Islet precursor cell (in vitro differentiated cells): ENCODE data around the gene DYNLT4.
"Not testable (repeated sequence)": the region's sequence is repeated elsewhere in the genome, so short reads cannot be mapped to it uniquely, and the experiment has no call there.

Experiments
- DNase-seq: peaks from one replicate; pipeline ENCODE4 v3.0.0-alpha.2; 2018

DYNLT4 gene, protein sequence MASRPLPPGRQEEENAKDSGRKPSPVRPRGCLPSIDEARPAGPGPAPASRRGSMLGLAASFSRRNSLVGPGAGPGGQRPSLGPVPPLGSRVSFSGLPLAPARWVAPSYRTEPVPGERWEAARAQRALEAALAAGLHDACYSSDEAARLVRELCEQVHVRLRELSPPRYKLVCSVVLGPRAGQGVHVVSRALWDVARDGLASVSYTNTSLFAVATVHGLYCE

DNA sequence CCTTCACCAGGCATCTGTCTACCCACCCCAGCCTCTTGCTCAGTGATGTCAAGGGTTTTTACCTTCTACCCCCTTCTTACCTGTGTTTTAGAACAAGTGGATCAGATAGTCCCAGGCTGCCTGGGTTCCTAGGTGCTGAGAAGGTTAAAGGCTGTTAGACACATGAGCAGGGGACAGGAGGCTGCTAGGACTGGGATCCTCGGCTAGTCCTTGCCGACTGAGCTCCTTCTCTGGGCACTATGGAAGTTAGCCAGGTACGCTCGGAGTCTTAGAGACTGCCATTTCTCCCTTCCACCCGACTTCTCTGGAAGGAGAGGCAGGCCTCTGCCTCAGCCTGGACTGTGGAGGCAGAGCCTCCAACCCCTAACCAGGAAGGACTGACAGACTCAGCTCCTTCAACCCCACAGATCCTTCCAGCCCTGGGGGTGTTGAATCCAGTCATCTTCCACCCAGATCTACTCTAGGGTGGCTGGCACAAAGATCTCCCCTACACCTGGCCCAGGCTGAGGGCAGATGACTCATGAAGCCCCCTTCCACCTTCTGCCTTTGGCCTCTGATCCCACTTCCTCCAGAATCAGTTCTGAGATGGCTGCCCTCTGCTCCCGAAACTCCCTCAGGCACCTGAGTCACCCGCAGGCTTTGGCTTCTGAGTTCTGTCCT, at the start of gene DYNLT4:
Gene DYNLT4 (minus strand): TSS at position 648 of the 660 bp plus-strand sequence. CDS start 683 bp downstream, outside the sequence.
- DNase-seq: no peak

DNA sequence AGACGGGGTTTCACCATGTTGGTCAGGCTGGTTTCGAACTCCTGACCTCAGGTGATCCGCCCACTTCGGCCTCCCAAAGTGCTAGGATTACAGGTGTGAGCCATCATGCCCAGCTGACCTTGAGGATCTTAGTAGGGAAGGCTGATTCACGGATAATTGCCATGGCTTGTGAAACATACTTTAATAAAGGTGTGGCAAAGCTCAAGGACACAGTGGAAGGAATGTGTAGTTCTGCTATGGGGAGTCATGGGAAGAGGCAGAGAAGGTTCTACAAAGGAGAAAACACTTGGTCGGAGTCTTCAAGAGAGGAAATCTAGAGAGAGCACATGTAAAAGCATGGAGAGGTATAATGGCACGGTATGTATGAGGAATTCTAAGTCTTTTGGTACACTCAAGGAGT, 48.6 kb upstream of the DYNLT4 start:
- no peak for DNase-seq

DNA sequence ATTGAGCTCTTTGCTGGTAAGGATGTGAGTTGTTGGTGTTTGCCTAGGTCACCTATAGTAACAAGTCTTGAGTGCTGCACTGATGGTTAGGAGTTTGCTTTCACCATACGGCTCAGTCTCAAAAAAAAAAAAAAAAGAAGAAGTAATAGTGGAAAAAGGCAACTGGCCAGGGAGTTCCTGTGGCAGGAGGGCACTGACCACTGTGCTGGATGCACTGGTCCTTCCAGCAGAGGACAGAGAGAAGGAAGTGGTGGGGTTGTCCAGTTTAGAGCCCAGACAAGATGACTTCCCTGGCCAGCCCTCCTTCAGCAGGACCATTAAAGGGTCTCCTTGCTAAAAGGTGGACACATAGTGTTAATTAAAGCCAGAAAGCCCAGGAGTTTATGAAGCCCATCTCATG, 47.8 kb upstream of the DYNLT4 start:
- DNase-seq: no peak

DNA sequence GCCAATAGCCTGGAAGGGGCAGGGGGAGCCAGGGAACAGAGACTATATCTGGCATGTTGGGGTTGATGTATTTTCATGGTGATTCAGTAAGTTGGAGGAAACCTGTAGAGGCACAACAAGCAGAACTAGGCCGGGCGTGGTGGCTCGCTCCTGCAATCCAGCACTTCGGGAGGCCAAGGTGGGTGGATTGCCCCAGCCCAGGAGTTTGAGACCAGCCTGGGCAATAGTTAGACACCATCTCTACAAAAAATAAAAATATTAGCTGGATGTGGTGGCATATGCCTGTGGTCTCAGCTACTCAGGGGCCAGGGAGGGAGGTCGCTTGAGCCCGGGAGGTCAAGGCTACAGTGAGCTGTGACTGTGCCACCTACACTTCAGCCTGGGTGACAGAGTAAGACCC, 46.0 kb upstream of the DYNLT4 start:
- no peak for DNase-seq

DNA sequence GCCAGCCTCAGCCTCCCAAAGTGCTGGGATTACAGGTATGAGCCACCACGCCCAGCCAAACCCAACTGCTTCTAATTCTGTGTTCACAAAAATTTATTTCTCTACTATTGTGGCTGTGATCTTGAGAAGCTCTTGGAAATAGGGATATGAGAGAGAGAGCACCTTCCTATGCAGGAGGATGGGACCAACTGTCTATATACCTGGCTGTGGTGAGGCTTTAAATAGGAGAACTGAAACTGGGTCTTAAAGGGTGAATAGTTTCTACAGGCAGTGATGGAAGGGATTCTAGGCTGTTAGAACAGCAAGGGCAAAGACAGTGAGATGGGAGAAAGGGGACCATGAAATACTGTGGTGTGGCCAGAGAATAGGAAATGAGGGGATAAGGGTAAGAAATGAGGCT, 44.2 kb upstream of the DYNLT4 start:
- DNase-seq: no peak

DNA sequence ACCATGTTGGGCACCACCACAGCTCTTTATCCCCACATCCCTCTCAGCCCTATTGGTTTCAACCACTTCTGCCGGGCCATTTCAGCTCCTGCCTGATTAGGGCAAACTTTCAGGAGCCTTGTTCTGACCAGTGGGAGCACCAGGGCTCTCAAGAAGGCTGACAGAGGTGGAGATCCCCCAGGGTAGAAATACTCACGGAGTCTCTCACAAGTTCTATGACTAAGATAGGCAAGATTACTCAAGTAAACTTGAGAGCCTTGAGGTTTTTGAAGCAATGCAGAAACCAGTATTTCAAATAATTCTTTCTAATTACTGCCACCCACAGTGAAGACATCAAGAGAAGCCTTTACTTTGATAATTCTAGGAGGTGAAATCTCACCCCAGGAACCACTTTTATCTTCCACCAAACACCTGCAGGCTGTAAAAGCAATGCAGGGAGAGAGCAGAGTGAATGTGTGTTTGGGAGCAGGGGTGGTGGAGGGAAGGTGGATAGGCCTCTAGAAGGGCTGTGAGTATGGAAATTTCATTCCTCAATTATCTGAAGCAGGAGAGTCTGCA, 42.5 kb upstream of the DYNLT4 start:
- no peak for DNase-seq

DNA sequence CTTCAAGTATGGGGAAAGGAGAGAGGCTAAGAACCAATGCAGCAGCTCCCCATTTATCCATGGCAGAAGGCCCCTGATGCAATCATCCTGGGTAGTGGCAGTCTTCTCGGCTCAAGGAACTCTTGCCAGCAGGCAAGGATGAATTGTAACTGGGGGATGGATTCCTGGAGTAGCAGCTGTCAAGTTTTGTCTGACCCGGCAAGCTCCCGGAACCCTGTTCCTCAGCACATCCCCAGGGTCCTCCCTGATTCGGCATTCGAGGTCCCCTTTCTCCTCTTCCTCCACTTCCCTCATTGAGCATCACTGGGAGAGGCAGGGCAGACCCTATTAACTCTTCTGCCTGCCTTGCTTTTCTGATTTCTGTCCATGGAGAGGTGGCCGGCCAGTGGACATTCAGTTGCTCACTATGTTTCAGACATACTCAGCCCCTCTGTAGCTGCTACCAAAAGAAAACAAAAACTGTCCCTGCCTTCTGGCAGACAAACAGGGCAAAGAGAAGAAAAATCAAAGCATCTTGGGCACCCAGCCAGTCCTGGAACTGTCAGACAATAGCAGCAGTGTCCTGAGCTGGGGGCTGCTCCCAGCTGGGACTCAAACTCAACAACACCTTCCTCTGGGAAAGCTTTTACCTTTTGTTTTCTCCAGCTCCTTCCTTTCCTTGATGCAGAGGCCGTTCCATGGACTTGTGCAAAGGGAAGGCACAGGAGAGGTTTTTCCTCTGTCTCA, 41.5 kb upstream of the DYNLT4 start:
- no peak for DNase-seq

DNA sequence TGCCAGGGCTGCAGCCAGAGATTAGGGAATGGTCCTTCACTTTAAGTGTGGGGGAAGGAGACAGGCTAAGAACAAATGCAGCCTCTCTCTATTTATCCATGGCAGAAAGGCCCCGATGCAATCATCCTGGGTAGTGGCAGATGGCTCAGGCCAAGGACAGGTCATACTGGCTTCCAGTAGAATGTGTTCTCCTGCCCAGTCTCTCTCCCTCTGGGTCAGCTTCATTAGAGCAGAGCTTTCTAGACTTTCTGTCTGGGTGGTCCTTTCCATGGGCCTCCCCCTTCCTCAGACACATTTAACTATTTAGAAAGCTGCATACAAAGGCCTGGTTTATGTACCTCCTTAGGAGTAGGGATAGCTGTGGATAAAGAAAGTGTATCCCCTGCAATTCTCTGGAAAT, 40.7 kb upstream of the DYNLT4 start:
- DNase-seq: no peak

DNA sequence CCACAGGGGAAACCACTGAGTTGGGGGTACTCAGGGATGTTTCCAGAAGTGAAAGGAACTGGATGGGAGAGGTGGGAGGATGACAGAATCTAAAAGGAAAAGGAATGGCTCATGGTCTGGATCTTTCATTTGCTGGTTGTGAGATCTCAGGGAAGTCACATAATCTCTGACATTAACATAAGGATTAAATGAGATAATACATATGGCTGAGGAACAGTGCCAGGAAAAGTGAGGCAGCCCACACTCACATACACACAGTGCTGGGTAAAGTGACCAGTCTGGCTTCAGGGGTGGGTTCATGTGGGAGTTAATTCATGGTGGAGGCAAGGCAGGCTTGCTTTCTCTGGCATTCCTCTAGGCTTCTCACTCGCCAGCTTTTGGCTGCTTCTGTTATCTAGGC, 39.8 kb upstream of the DYNLT4 start:
- DNase-seq: no peak

DNA sequence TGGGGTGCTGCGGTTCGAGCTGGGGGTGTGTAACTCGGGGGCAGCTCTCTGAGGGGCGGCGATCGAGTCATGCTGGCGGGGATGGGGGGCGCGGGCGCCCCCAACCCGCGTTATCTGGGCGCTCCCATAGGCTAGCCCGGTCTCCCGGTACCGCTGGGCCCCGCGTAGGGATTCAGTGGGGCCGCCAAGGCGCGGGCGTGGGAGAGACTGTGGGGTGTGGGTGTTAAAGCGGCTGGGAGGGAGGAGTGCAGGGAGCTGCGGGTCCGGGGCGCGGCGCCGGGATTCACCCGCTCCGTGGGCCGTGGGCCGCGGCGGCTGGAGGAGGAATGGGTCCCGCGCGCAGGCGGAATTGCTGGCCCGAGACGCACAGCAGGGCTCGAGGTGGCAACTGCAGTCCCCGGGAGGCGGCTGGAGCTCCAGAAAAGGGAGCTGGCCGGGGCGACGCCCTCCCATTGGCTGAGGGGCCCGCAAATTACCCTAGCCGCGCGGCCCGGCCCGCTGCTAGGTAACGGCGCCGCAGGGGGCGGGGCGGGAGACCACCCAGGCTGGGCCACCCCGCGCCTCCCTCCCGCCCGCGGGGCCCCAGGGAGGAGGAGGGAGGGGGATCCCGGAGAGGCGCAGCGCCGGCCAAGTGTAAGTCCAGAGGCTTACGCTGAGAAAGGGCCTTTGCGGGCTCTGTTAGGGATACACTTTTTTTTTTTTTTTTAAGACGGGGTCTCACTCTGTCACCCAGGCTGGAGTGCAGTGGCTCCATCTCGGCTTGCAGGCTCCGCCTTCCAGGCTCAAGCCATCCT, 35.9 kb upstream of the DYNLT4 start, which contains the start of gene PTCH2:
Gene PTCH2 (minus strand): TSS at position 392 of the 794 bp plus-strand sequence. CDS start 321 bp downstream, at position 71.
- DNase-seq: peak; percentile 95

DNA sequence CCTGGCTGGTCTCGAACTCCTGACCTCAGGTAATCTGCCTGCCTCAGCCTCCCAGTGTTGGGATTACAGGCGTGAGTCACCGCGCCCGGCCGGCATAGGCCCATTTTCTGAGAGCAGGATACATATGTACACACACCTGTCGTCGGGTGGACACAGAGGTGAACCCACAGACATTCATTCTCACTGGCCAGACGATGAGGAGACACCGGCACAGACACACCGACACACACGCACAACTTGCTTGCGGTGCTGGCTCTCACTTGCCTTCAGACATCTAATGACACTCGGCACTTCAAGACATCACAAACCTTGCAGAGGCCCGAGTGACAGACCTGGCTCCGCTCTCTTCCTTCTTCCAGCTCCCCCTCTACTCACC, 35.3 kb upstream of the DYNLT4 start:
- no peak for DNase-seq

DNA sequence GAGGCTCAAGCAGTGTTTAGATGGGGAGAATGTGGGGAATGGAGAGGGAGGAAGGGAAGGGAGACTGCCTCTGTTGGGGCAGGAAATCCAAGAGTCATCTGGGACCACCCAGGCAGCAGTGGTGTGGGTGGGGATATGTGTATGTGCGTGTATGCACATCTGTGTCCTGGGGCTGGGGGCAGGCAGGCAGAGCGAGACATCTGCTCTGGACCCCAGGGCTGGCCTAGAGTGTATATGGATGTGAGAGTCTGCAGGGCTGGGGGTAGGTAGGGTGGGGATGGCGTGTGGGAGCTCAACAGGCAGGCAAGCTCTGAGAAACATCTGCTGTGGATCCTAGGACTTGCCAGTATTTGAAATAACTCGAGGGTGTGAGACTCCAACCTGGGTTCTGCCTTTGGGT, 32.4 kb upstream of the DYNLT4 start:
- no peak for DNase-seq

DNA sequence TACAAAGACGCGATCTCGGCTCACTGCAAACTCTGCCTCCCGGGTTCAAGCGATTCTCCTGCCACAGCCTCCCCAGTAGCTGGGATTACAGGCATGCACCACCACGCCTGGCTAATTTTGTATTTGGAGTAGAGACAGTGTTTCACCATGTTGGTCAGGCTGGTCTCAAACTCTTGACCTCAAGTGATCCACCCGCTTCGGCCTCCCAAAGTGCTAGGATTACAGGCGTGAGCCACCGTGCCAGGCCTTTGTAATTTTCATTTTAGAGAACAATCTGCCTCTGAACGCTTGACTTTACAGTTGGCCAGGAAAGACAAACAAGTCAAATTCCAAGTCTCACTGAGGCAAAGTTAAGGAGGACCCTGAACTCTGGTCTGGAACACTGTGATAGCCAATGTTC, 31.1 kb upstream of the DYNLT4 start:
- DNase-seq: not testable (repeated sequence)

DNA sequence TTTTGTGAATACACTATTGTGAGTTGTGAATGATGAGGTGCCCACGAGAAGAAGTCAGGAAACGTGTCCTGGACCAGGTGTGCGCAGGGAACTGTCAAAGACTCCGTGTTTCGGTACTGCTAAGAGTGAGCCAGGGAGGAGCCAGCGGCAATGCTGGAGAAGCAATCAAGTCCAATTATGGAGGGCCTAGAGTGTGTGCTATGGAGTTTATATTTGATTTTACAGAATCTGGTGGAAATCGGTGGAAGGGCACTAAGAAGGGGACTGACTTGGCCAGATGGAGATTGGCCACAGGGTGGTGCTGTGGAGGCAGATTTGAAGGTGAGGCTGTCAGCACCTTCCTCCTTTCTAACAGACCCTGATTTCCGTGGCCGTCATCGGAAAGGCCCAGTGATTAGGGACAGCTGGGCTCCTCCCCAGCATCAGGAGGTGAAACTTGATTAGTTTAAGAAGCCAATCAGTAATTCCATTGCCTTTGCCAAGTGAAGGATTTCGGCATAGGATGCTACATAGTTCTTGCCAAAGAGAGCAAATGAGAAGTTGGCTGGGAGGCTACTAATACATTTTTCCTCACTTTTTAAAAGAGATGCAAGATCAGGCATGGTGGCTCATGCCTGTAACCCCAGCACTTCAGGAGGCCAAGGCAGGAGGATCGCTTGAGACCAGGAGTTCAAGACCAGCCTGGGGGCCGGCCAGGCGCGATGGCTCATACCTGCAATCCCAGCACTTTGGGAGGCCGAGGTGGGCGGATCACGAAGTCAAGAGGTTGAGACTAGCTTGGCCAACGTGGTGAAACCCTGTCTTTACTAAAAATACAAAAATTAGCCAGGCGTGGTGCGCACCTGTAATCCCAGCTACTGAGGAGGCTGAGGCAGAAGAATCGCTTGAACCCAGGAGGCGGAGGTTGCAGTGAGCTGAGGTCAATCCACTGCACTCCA, 28.9 kb upstream of the DYNLT4 start:
- peak; percentile 88 for DNase-seq

DNA sequence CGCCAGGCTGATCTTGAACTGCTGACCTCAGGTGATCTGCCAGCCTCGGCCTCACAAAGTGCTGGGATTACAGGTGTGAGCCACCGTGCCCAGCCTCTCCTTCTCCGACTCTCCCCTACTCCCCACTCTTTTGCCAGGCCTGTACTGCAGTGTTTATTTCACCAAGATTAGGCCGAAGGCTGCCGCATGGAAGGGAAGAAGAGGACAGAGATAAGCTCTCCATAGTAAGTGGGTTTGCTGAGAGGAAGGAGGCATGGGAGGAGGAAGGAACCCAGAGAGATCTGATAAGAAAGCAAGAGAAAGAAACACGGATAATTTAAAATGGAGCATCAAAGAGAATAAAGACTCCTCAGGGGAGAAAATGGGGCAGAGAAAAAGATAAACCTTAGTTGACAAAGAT, 27.2 kb upstream of the DYNLT4 start:
- DNase-seq: no peak

DNA sequence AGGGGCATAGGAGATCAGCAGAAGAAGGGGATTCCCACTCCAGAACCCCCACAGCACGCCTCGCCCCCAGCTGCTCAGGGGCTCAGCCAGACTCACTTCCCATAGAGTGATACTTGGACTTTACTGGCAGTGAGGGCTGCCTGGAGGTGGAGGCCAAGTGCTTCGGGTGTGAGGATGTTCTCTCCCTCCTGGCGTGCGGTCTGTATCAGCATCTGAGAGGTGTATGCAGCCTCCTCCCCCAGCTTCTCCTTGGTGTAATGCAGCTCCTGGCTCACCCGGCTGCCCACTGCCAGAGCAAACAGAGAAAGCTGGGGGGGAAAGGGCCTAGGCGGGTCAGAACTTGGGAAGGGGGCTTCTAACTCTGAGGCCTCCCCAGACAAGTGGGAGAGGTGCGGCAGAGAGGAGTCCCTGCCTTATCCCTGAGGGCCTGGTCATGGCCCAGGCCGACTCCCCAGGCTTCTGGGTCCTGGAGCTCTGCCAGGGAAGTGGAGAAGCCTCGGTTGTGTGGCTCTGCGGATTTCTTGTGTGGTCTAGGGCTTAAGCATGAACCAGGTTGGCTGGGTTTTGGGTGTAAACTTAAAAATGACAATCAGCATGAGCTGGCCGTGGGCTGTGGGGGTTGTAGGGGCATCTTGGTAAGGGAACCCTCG, 25.0 kb upstream of the DYNLT4 start:
- no peak for DNase-seq

DNA sequence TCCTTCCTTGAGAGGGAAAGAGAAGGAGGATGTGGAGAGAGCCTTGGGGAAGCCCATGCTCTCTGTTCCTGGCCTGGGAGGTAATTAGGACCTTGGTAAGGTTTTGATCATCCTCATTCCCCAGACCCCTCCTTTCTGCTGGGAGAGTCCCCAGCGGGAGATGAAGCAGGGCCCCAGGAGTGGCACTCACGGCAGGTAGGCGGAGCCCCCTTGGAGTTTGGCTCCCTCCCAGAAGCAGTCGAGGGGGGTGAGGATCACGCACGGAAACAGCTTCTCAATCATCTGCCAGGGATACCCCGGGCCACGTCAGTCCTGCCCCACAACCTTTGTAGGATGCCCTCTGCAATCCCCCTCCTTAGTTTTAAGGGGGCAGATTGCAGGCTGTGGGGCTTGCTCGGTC, 24.4 kb upstream of the DYNLT4 start:
- DNase-seq: no peak

DNA sequence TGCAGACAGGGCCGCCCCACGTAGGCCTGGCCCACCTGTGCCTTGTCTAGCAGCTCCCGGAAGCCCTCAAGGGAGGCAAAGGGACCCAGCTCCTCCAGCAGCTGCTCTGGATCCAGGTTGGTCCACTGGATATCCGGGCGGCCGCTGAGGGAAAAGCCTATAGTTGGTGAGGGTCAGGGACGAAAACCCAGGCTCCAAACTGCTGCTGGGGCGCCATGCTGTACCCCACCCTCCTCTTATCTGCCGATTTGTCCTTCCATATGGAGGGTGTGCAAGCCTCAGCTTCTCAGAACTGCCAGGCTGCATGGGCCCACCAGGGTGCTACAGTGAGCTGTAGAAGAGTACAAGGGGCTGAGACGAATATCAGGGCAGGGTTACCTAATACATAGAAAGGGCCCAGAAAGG, 23.8 kb upstream of the DYNLT4 start:
- DNase-seq: no peak

DNA sequence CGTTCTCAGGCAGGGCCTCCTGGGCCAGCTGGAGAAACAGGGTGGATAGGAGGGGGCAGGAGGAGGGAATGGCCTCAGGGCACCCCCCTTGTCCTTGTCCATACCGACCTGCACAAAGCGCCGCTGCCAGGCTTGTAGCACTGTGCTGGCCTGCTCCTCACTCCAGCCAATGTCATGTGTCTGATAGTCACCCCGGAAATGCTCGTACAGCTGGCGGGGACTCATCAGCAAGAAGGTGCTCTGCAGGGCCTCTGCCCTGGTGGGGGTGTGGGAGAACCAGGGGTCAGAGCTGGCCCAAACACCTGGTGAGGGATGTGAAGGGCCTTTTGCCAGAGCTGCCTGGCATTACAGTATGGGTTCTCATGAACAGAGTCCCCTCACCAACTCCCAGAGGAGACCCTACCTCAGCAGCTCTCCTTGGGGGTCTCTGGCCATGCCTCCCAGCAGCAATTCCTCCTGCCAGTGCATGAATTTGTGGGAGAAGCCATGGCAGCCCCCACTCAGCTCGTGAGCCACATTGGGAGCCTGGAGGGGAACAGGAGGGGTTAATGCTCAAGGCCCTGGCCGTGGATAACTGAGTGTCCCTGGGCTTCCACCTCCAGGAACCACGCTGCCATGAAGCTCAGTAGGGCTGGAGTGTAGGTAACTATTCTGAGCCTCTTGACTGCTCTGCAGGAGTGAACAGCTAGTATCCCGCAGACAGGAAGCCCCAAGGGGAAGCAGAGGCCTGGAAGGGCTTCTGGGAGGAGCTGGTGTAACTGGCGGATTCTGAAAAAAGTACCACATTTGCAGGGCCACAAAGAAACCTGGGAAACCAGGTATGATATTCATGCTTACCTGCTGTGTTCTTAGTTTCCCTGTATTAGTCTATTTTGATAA, 22.6 kb upstream of the DYNLT4 start:
- peak; percentile 49 for DNase-seq

DNA sequence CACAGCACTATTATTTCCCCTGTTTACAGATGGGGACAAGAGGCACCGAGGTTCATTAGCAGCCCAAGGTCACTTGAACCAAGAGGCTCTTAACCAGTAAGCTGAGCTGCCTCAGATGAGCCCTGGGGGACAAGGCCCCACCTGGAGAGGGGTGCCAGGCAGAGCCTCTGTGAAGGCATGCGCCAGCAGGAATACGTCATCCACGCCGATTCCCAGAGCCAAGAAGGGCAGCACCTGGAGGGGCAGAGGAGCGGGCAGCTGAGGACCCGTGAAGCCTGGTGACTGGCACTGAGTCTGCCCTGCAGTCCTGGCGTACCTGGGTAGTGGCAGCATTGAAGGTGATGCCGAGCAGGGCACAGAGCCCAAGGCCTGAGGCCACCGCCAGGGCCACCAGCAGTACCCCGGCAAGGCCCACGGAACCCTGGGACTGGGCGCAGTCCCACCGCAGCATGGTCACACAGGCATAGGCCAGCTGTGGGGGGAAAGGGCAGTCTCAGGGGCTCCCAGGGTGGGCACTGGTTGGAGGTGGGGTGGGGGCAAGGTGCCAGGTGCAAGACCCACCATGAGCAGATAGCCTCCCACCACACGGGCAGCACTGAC, 21.8 kb upstream of the DYNLT4 start:
- DNase-seq: peak; percentile 39
